ENCODE results near the gene ANXA2.
"Not testable (repeated sequence)": the region's sequence is repeated elsewhere in the genome, so short reads cannot be mapped to it uniquely, and the experiment has no call there.

ANXA2 gene

GRCh38 chr15:60397772-60398445 lies at the start of gene ANXA2:
ANXA2 (minus strand) TSS chr15:60397986; CDS start chr15:60386075, 11,911 bp downstream.
- peak; percentile 88 for DNase-seq (ENCODE audit: low read depth)

DNA sequence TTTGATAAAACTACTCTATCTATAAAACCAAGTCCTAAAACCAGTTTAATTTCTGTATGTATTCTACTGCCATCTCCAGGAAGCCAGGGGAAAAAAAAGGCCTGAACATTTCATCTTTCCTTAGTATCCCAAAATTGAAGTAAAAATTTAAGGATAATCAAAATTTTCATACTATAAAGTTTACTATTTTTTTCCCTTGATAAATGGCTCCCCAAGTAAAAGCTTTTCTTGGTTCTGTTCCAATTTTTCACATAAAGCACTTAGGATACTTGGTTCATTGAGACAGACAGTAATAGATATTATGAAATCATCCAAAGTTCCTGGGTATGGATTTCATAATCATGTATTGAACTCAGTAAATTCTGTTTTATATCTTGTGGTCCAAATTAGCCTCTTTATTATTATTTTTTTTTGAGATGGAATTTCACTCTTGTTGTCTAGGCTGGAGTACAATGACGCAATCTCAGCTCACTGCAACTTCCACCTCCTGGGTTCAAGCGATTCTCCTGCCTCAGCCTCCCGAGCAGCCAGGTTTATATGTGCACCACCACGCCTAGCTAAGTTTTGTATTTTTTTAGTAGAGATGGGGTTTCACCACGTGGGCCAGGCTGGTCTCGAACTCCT lies 46.6 kb upstream of the ANXA2 start:
- no peak for DNase-seq (ENCODE audit: low read depth)

- no peak for DNase-seq (ENCODE audit: low read depth)
These were observed 45.0 kb upstream of the ANXA2 start for GRCh38 chr15:60442763-60443162.

GRCh38 chr15:60442031-60442650 lies 44.4 kb upstream of the ANXA2 start:
- DNase-seq (ENCODE audit: low read depth), result no peak

GRCh38 chr15:60441331-60441730 lies 43.5 kb upstream of the ANXA2 start:
- no peak for DNase-seq (ENCODE audit: low read depth)

GRCh38 chr15:60438646-60439045 lies 40.9 kb upstream of the ANXA2 start:
- DNase-seq (ENCODE audit: low read depth), result no peak

GRCh38 chr15:60428935-60429334 lies 31.1 kb upstream of the ANXA2 start:
- DNase-seq (ENCODE audit: low read depth), result no peak

- DNase-seq (ENCODE audit: low read depth), result peak; percentile 73
These were observed 29.2 kb upstream of the ANXA2 start for GRCh38 chr15:60426870-60427508.

- no peak for DNase-seq (ENCODE audit: low read depth)
These were observed 27.7 kb upstream of the ANXA2 start for GRCh38 chr15:60425461-60425860.

- no peak for DNase-seq (ENCODE audit: low read depth)
These were observed 26.2 kb upstream of the ANXA2 start for GRCh38 chr15:60424006-60424405.

DNA sequence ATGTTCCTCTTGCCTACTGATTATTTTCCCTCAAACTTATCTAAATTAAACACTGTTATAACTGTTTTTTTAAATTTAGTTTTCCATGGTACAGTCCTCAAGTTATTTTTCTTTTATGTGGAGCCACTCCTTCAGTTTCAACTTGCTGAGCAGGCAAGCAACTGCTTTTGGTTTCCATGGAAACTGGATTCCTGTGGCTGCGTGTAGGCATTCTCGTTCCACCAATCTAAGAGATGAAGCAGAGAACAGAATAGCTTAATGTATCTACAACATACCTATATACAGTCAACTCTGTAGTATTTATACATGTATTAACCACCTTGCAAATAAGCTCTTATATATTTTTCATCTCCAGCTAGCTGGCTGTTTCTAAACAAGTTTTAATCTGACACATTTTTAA lies 25.8 kb upstream of the ANXA2 start:
- DNase-seq (ENCODE audit: low read depth), result peak; percentile 90

DNA sequence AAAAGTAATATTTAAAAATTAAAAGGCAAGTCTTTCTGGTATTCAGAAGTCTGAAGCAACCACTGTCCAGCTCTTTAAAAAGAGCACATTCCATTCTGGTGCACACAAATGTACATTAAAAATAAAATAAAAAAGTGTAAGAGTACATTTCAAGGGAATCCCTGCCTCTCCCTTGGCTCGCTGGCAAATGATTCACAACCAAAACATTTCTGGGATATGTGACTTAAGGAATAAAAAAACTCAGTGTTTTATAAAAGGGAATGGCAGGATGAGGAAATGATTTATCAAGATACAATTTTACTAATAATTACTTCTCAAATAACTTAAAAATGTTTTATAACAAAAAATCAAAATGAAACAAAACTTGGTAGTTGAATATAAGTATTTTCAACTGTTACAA lies 23.8 kb upstream of the ANXA2 start:
- DNase-seq (ENCODE audit: low read depth), result no peak

GRCh38 chr15:60420203-60420716 lies 22.5 kb upstream of the ANXA2 start:
- no peak for DNase-seq (ENCODE audit: low read depth)

- DNase-seq (ENCODE audit: low read depth), result no peak
These were observed 22.0 kb upstream of the ANXA2 start for GRCh38 chr15:60419753-60420152.

DNA sequence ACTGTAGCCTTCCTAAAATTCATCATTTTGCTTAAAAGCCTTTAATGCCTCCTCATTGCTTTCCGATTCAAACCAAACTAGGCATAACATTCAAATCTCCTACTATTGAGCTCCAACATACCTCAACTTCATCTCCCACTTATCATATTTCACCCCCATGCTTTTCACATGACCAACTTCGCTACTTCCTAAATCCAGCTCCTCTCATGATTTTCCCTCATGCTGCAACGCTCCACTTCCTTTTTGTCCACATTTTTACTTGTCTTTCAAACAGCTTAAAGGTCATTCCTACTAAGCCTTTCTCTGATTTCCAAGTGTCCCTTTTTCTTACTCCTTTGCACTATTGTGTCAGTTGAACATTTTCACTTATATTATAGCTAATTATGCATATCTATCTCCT lies 20.3 kb upstream of the ANXA2 start:
- no peak for DNase-seq (ENCODE audit: low read depth)

- no peak for DNase-seq (ENCODE audit: low read depth)
These were observed 19.3 kb upstream of the ANXA2 start for GRCh38 chr15:60417112-60417511.

- DNase-seq (ENCODE audit: low read depth), result no peak
These were observed 18.7 kb upstream of the ANXA2 start for GRCh38 chr15:60416484-60416883.

- no peak for DNase-seq (ENCODE audit: low read depth)
These were observed 16.4 kb upstream of the ANXA2 start for GRCh38 chr15:60414016-60414682.

GRCh38 chr15:60413231-60413824 lies 15.5 kb upstream of the ANXA2 start:
- no peak for DNase-seq (ENCODE audit: low read depth)

GRCh38 chr15:60412807-60413206 lies 15.0 kb upstream of the ANXA2 start:
- not testable (repeated sequence) for DNase-seq (ENCODE audit: low read depth)

DNA sequence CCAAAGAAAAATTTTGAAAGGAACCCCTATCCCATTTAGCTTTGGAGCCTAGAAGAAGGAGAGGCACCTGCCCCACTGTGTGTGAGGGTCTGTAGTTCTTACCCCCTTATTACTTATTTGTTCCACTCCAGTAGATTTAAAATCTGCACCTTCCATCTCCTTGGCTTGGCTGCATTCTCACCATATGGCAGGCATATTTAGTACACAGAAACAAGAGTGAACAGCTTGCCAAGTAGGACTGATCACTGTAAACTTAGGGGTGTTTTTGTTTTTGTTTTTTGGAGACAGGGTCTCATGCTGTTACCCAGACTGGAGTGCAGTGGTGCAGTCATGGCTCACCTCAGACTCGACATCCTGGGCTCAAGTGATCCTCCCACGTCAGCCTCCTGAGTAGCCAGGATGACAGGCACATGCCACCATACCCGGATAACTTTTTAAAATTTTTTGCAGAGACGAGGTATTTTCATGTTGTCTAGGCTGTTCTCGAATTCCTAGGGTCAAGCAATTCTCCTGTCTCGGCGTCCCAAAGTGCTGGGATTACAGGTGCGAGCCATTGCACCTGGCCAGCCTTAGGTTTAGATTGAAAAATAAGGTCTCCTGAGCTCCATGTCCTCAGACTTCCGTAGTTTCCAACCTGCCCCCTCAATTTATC lies 14.1 kb upstream of the ANXA2 start:
- DNase-seq (ENCODE audit: low read depth), result no peak
